HG02642 (cell line): ENCODE data around the gene C19orf73.
"Not testable (repeated sequence)": the region's sequence is repeated elsewhere in the genome, so short reads cannot be mapped to it uniquely, and the experiment has no call there.

ENCODE experiments used
- ATAC-seq: cut with Tn5 transposase; IDR thresholded peaks from one replicate; pipeline ENCODE4 v1.9.1; 2021; ENCODE audit warnings: mild to moderate bottlenecking; ENCODE audit not compliant: unreplicated experiment, poor library complexity

C19orf73 gene

GRCh38 chr19:49149652-49150105 is 30.7 kb upstream of the C19orf73 start:
- no peak for ATAC-seq

GRCh38 chr19:49148784-49149651 is 30.1 kb upstream of the C19orf73 start:
- no peak for ATAC-seq

GRCh38 chr19:49148044-49148682 is 29.2 kb upstream of the C19orf73 start:
- ATAC-seq = no peak

- ATAC-seq = not testable (repeated sequence)
Observed at GRCh38 chr19:49146408-49146770, 27.4 kb upstream of the C19orf73 start.

- ATAC-seq = no peak
Observed at GRCh38 chr19:49145573-49146407, 26.8 kb upstream of the C19orf73 start.

- peak; percentile 84 for ATAC-seq
Observed at GRCh38 chr19:49142866-49143335, 24.0 kb upstream of the C19orf73 start.

- no peak for ATAC-seq
Observed at GRCh38 chr19:49141352-49141751, 22.4 kb upstream of the C19orf73 start.

GRCh38 chr19:49140951-49141350 is 22.0 kb upstream of the C19orf73 start:
- ATAC-seq = no peak

- no peak for ATAC-seq
Observed at GRCh38 chr19:49136771-49137171, 17.8 kb upstream of the C19orf73 start.

- no peak for ATAC-seq
Observed at GRCh38 chr19:49135686-49136085, 16.7 kb upstream of the C19orf73 start.

- no peak for ATAC-seq
Observed at GRCh38 chr19:49133621-49134454, 14.9 kb upstream of the C19orf73 start.

- ATAC-seq = no peak
Observed at GRCh38 chr19:49132974-49133609, 14.1 kb upstream of the C19orf73 start.

- no peak for ATAC-seq
Observed at GRCh38 chr19:49130325-49130724, 11.4 kb upstream of the C19orf73 start.

- ATAC-seq = no peak
Observed at GRCh38 chr19:49129238-49129583, 10.3 kb upstream of the C19orf73 start.

GRCh38 chr19:49128545-49129237 is 9.7 kb upstream of the C19orf73 start:
- no peak for ATAC-seq

- peak; percentile 93 for ATAC-seq
Observed at GRCh38 chr19:49127674-49128544, 9.0 kb upstream of the C19orf73 start.

GRCh38 chr19:49127225-49127624 is 8.3 kb upstream of the C19orf73 start:
- ATAC-seq = not testable (repeated sequence)

- ATAC-seq = no peak
Observed at GRCh38 chr19:49126575-49126974, 7.6 kb upstream of the C19orf73 start.
